GM12874 (cell line): ENCODE data around the gene DCC.

Experiments used
- CTCF ChIP-seq: IDR thresholded peaks from 2 replicates; pipeline ENCODE4 v1.5.1; 2011; ENCODE audit warnings: low read depth, mild to moderate bottlenecking, control low read depth, low read length, moderate library complexity; ENCODE audit not compliant: insufficient read depth

DCC gene

DNA sequence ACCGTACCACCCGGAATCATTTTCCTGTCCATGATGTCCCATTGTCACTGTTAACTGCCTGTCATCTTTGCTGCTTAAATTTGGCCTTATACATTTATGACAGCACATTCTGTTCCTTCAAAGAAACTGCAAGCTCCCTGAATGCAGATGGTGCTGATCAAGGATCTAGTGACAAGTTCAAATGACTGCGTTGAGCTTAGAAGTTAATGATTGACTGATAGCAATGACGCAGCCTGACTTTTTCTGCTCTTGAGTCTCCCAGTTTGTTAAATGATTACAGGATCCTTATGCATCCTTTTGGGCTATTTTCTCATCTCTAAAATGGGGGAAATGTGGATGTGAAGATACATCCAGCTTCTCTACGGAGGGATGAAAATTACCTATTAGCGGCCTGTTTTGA, 159.0 kb downstream of the DCC start:
- no peak for TF ChIP-seq CTCF

GRCh38 chr18:52499644-52500043, 159.6 kb downstream of the DCC start:
- no peak for TF ChIP-seq CTCF

DNA sequence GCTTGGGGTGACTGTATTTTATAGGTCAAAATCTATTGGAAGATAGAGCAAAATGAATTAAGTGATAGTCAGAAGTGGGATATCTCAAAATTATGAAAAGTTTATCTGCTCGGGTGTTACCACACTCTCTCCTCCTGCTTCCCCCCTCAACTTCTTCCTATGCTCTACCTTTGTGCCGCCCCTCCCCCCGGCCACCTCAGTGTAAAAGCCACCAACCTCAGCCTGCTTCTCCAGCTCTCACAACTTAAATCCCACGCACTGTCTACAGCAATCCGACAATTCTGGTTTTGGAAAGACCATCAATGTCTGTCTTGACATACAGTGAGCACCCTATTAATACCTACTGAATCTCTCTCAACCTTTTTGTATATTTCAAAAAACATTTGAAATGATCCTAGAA, 164.6 kb downstream of the DCC start:
- TF ChIP-seq CTCF = no peak

- TF ChIP-seq CTCF = no peak
Measured at GRCh38 chr18:52510139-52510538, 170.1 kb downstream of the DCC start.

DNA sequence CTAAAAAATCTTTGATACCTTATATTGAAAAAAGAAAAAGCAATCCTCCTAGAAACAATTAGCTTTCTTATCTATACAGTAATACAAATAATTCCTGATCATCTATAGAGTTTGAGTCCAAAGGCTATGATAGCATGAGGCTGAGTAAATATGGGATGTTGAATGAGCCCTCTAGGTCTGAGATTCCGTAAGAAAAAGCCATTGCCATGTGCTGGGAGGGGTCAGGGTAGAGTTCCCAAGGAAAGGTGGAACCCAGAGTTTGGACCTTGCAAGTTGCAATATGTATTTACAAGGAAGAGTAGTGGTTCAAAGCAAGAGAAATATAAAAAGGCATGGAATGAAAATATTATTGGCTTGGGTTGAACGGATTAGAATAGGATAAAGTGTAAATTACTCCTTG, 178.1 kb downstream of the DCC start:
- TF ChIP-seq CTCF = no peak

GRCh38 chr18:52519021-52519420, 179.0 kb downstream of the DCC start:
- TF ChIP-seq CTCF = no peak

DNA sequence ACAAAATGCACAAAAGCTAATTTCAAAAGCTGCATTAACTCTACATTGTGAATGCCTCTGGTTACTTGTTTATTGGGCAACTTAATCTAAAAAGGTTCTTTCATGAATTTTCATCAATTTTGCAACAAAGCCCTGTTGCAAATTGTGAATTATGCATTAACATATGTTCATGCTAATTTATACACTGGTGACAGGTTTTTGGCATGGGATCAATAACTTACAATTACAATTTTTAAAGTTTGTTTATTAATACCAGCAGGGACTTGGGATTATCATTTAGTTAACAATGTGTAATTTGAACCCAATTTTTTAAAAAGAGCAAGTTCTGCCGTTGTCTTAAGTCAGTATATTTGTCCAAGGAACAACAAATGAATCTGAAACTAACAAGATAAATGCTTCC, 183.6 kb downstream of the DCC start:
- TF ChIP-seq CTCF = no peak

DNA sequence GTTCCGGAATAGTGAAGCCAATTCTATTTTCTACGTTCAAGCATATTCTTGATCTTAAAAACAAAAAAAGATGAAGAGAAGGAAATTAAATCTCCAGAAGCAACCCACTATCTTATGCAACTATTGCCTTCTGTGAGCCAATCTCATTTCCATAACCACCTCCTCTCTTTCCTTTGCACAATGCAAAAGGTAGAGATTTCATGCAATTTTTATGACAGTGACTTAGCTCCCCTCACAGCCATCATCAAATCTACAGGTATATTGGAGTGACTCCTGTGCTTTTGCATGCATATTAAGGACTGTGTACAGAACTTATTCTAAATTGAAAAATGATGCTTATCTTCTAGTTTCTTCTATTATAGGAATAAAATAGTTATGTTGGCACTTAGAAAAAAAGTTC, 191.8 kb downstream of the DCC start:
- no peak for TF ChIP-seq CTCF
